ENCODE data around the gene B9D1.

The B9D1 gene

DNA sequence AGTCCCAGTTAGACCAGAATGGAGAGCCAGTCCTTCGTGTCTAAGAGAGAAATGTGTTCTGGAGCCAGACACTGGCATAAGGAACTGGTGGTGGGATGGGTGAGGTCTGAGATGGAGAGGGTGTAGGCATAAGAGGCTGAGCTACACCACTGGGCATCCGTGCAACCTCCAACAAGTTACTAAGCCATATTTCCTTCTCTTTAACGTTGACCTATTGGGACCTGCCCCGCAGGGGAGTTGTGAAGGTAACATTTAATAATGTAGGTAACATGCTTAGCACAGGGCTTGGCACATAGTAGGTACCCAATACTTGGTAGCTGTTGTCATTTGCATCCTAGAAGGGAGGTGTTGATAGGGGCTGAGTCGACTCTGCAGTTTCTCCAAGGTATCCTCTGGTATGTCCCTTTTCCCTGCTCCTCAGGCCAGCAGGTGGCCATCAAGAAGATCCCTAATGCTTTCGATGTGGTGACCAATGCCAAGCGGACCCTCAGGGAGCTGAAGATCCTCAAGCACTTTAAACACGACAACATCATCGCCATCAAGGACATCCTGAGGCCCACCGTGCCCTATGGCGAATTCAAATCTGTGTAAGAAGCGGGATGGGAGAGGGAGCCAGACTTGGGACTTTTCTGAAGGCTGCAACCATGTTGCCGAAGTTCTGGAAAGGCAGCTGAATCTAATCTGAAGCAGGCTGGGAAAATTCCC, 17.0 kb upstream of the B9D1 start:
- peak overlapping the region; percentile 94 for H3K4me2 ChIP-seq (ENCODE audit: insufficient read depth, low read length)

DNA sequence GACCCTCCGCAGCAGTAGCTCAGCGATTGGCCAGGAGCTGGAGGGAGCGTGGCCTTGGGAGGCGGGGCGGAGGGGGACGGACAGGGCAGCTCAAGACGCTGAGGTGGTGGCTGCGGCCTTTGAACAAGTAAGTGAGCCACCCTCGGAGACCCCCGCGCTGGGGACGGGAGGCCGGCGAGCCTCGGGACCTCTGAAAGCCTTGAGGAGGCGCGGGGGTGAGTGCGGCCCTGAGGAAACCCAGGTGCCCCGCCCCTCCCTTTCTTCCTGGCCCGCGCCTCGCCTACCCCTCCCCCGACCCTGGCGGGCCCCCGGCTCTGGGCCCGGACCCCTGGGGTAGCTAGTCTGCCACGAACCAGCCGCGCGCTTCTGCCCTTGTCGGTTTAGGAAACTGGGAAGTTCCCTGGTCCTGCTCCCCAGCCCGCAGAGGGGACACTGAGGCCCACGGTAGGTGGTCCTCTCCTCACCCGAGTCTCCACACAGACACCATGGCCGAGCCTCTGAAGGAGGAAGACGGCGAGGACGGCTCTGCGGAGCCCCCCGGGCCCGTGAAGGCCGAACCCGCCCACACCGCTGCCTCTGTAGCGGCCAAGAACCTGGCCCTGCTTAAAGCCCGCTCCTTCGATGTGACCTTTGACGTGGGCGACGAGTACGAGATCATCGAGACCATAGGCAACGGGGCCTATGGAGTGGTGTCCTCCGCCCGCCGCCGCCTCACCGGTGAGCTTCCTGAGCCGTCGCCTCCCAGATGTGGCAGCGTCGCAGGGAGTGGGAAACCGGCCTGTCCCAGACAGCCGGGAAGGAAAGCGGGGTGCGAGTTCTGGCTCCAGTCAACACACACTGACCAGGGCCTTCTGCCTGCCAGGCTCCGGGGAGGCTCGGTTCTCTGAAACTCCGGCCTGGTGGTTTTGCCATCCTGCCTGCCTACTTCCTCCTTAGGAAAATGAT, 16.2 kb upstream of the B9D1 start, which contains the start of gene MAPK7:
TSS of gene MAPK7 (plus strand) at position 83 of the 945 bp plus-strand sequence. CDS start at position 486, 403 bp downstream.
- H2AFZ ChIP-seq (ENCODE audit: low read depth, low read length), result peak within 1 kb of the TSS; percentile 85
- peaks cover 24% of the 10 kb centered on the region for H3K4me1 ChIP-seq (ENCODE audit: insufficient read depth, low read length)
- H3K4me3 ChIP-seq (ENCODE audit: low read depth in 1 of 2, low read length in 2 of 2), result peak within 1 kb of the TSS; percentile 35 to 78
- peaks cover 46% of the 10 kb centered on the region for H3K36me3 ChIP-seq (ENCODE audit: insufficient read depth, low read length)
- peaks cover 14% of the 10 kb centered on the region for H3K79me2 ChIP-seq (ENCODE audit: insufficient read depth, low read length)
- no peaks in the 10 kb centered on the region for H3K27me3 ChIP-seq (ENCODE audit: insufficient read depth, low read length, poor library complexity)
- no peaks in the 10 kb centered on the region for H3K9me3 ChIP-seq (ENCODE audit: insufficient read depth, low read length, severe bottlenecking)
- DNase-seq, result no peak
- ATAC-seq (ENCODE audit: insufficient read depth, low read depth), result peak; percentile 29
- peak within 1 kb of the TSS; percentile 75 for H3K9ac ChIP-seq (ENCODE audit: low read depth, low read length)
- H4K20me1 ChIP-seq (ENCODE audit: insufficient read depth, low read length), result peaks cover 15% of the 10 kb centered on the region
- H3K4me2 ChIP-seq (ENCODE audit: insufficient read depth, low read length), result peak within 1 kb of the TSS; percentile 94
- peak within 1 kb of the TSS; percentile 92 for H3K27ac ChIP-seq (ENCODE audit: low read length)
- no peak for TF ChIP-seq EZH2 (IDR thresholded peaks at IDR 0.05; ENCODE audit: borderline replicate concordance, low read depth, low read length, severe bottlenecking)
- no peak for TF ChIP-seq CTCF (IDR thresholded peaks at IDR 0.05; ENCODE audit: borderline replicate concordance, extremely low read depth, low read length, poor library complexity, severe bottlenecking)

More for the DNA sequence above, 17.0 kb upstream of the B9D1 start:
- Histone ChIP-seq H3K9me3 (ENCODE audit: insufficient read depth, low read length, severe bottlenecking) (no peaks in the 10 kb centered on the region), H3K27me3 (ENCODE audit: insufficient read depth, low read length, poor library complexity) (no peaks in the 10 kb centered on the region), H3K4me3 (ENCODE audit: low read depth in 1 of 2, low read length in 2 of 2) (peak overlapping the region in 1 of 2 experiments; percentile 78; a peak in 2 of 4 replicates), H3K4me1 (ENCODE audit: insufficient read depth, low read length) (peaks cover 24% of the 10 kb centered on the region), H2AFZ (ENCODE audit: low read depth, low read length) (no peak overlapping the region), H3K27ac (ENCODE audit: low read length) (no peak overlapping the region), H3K9ac (ENCODE audit: low read depth, low read length) (peak overlapping the region; percentile 75; the same call in 1 of the 2 replicates), H4K20me1 (ENCODE audit: insufficient read depth, low read length) (peaks cover 17% of the 10 kb centered on the region), H3K79me2 (ENCODE audit: insufficient read depth, low read length) (peaks cover 14% of the 10 kb centered on the region), H3K36me3 (ENCODE audit: insufficient read depth, low read length) (peaks cover 55% of the 10 kb centered on the region)
- ATAC-seq (ENCODE audit: insufficient read depth, low read depth) (no peak), DNase-seq (no peak)
- no peak for TF ChIP-seq CTCF (IDR thresholded peaks at IDR 0.05; ENCODE audit: borderline replicate concordance, extremely low read depth, low read length, poor library complexity, severe bottlenecking)
- TF ChIP-seq EZH2 (IDR thresholded peaks at IDR 0.05; ENCODE audit: borderline replicate concordance, low read depth, low read length, severe bottlenecking), result no peak

DNA sequence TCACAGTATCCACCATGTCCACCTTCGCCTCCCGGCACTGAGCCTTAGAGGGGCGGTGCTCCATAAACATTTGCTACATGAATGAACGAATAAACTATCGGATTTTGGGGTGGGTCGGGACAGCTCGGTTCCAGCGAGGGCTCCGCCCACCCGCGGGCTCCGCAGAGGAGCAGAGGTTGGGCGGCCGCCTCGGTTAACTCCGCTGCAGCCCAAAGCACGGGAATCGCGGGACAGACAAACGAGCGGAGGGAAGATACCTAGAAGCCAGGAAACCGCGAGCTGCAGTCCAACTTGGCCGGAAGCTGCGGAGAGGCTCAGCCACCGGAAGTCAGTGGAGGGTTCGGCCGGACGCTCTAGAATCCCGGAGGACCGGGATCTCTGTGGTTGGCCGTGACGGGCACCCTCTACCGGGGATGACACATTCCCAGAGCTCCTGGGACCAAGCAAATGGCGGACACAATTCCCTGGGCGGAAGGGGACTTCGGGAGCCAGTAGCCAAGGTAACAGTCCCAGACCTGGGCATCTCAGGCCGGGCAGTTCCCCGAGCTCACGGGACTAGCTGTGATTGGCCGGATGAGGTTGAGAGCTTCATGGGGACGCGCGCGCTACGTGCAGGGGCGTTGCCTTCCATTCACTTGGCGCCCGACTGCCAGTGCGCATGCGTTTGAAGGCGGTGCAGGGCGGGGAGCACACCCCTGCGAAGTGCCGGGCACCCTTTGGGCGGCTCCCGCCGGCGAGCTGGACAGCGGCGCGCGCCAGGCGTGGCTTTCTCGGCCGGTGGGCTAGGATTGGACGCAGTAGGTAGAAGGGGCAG, 15.3 kb upstream of the B9D1 start:
- H3K27me3 ChIP-seq (ENCODE audit: insufficient read depth, low read length, poor library complexity), result no peaks in the 10 kb centered on the region
- TF ChIP-seq CTCF (IDR thresholded peaks at IDR 0.05; ENCODE audit: borderline replicate concordance, extremely low read depth, low read length, poor library complexity, severe bottlenecking), result peak; percentile 28
- TF ChIP-seq EZH2 (IDR thresholded peaks at IDR 0.05; ENCODE audit: borderline replicate concordance, low read depth, low read length, severe bottlenecking), result no peak
- ATAC-seq (ENCODE audit: insufficient read depth, low read depth) (peak; percentile 91), DNase-seq (peak; percentile 97)
- H3K79me2 ChIP-seq (ENCODE audit: insufficient read depth, low read length), result peaks cover 14% of the 10 kb centered on the region
- H3K9ac ChIP-seq (ENCODE audit: low read depth, low read length), result peak overlapping the region; percentile 75
- H3K4me2 ChIP-seq (ENCODE audit: insufficient read depth, low read length), result peak overlapping the region; percentile 94
- peak overlapping the region; percentile 85 for H2AFZ ChIP-seq (ENCODE audit: low read depth, low read length)
- peaks cover 38% of the 10 kb centered on the region for H3K36me3 ChIP-seq (ENCODE audit: insufficient read depth, low read length)
- peak overlapping the region; percentile 35 to 78 for H3K4me3 ChIP-seq (ENCODE audit: low read depth in 1 of 2, low read length in 2 of 2)
- H3K9me3 ChIP-seq (ENCODE audit: insufficient read depth, low read length, severe bottlenecking), result no peaks in the 10 kb centered on the region
- peaks cover 8% of the 10 kb centered on the region for H4K20me1 ChIP-seq (ENCODE audit: insufficient read depth, low read length)
- H3K27ac ChIP-seq (ENCODE audit: low read length), result peak overlapping the region; percentile 92
- H3K4me1 ChIP-seq (ENCODE audit: insufficient read depth, low read length), result peaks cover 24% of the 10 kb centered on the region
